ENCODE data around the gene UACA. TPM values are rescaled to one million over a fixed set of nuclear protein-coding genes. Genes with fewer than 3 reads are reported as not detected.

UACA gene
- total RNA-seq, 1 donor from 2014 or later, result 9.4 TPM

GRCh38 chr15:70659662-70660061 lies 103.7 kb downstream of the UACA start:
- no peak for TF ChIP-seq CTCF (IDR thresholded peaks at IDR 0.05; ENCODE audit: insufficient read depth, low read length, poor library complexity, severe bottlenecking)
- Histone ChIP-seq H3K36me3 (ENCODE audit: control insufficient read depth, insufficient read depth, low read length) (no peaks in the 10 kb centered on the region), H3K4me3 (ENCODE audit: low read depth, low read length) (no peak overlapping the region), H3K27me3 (ENCODE audit: control insufficient read depth, insufficient read depth, low read length) (no peaks in the 10 kb centered on the region)
- DNase-seq (ENCODE audit: low read depth), result no peak

DNA sequence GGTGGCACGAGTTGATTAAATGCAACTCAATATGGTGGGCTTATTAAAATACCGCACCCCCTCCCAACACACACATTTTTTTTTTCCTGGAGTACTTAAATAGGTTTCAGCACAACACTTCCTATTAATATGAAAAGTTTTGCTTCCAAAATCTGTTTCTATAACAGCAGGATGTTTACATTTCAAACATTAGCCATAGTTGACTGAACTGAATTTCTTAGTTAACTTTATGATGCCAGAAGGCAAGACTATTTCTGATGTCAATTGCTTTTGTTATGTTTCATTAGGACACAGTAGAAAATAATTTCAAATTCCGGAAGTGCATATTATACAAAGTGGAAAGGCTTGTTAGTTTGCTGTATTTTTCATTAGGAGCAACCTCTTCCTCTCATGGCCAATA lies 104.7 kb downstream of the UACA start:
- TF ChIP-seq CTCF (IDR thresholded peaks at IDR 0.05; ENCODE audit: insufficient read depth, low read length, poor library complexity, severe bottlenecking), result no peak
- no peak for DNase-seq (ENCODE audit: low read depth)
- no peaks in the 10 kb centered on the region for H3K27me3 ChIP-seq (ENCODE audit: control insufficient read depth, insufficient read depth, low read length)
- H3K36me3 ChIP-seq (ENCODE audit: control insufficient read depth, insufficient read depth, low read length), result no peaks in the 10 kb centered on the region
- no peak overlapping the region for H3K4me3 ChIP-seq (ENCODE audit: low read depth, low read length)

DNA sequence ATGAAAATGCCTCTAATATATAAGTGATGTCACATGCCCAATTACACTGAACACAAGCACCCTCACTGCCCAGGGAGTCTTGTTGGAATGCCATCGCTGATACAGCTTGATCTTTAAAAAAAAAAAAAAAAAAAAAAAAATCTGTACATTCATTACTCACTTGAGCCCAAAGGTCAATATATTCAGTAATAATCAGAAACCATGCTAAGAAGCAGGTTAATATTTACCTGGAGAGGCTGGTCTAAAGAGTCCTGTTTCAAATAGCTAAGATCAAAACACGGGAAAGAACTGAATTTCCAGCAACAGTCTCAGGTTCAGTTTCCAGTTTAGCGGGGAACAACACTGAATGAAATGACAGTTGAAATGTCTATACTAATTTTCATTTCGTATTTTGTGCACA lies 109.9 kb downstream of the UACA start:
- no peak for DNase-seq (ENCODE audit: low read depth)
- no peak for TF ChIP-seq CTCF (IDR thresholded peaks at IDR 0.05; ENCODE audit: insufficient read depth, low read length, poor library complexity, severe bottlenecking)
- Histone ChIP-seq H3K27me3 (ENCODE audit: control insufficient read depth, insufficient read depth, low read length) (no peaks in the 10 kb centered on the region), H3K4me3 (ENCODE audit: low read depth, low read length) (no peak overlapping the region), H3K36me3 (ENCODE audit: control insufficient read depth, insufficient read depth, low read length) (no peaks in the 10 kb centered on the region)

DNA sequence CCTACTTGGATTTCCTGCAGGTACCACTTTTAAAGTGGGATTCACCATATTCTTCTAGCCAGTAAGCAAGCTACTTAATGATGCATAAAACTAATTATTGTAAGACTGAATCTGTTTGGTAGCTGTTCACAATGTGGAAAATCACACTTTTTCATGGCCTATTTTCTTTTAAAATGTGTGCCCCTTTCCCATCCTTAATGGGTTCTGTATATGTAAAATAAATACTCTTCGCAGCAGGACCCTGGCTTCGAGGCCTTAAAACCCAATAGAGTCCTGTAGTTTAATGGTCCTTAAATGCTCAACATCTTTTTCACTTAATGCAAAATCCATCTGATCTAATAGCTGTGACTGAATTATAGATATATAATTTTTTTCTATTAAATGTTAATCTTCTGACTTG lies 111.0 kb downstream of the UACA start:
- Histone ChIP-seq H3K36me3 (ENCODE audit: control insufficient read depth, insufficient read depth, low read length) (no peaks in the 10 kb centered on the region), H3K4me3 (ENCODE audit: low read depth, low read length) (no peak overlapping the region), H3K27me3 (ENCODE audit: control insufficient read depth, insufficient read depth, low read length) (no peaks in the 10 kb centered on the region)
- TF ChIP-seq CTCF (IDR thresholded peaks at IDR 0.05; ENCODE audit: insufficient read depth, low read length, poor library complexity, severe bottlenecking), result no peak
- no peak for DNase-seq (ENCODE audit: low read depth)

- TF ChIP-seq CTCF (IDR thresholded peaks at IDR 0.05; ENCODE audit: insufficient read depth, low read length, poor library complexity, severe bottlenecking), result no peak
- no peaks in the 10 kb centered on the region for H3K27me3 ChIP-seq (ENCODE audit: control insufficient read depth, insufficient read depth, low read length)
- H3K4me3 ChIP-seq (ENCODE audit: low read depth, low read length), result no peak overlapping the region
- DNase-seq (ENCODE audit: low read depth), result no peak
- H3K36me3 ChIP-seq (ENCODE audit: control insufficient read depth, insufficient read depth, low read length), result no peaks in the 10 kb centered on the region
Observed at GRCh38 chr15:70651303-70651845, 112.0 kb downstream of the UACA start.

GRCh38 chr15:70650567-70651302 lies 112.6 kb downstream of the UACA start:
- TF ChIP-seq CTCF (IDR thresholded peaks at IDR 0.05; ENCODE audit: insufficient read depth, low read length, poor library complexity, severe bottlenecking), result no peak
- DNase-seq (ENCODE audit: low read depth), result no peak

More at GRCh38 chr15:70650567-70651302, 112.6 kb downstream of the UACA start:
- Histone ChIP-seq H3K27me3 (ENCODE audit: control insufficient read depth, insufficient read depth, low read length) (no peaks in the 10 kb centered on the region), H3K4me3 (ENCODE audit: low read depth, low read length) (no peak overlapping the region), H3K36me3 (ENCODE audit: control insufficient read depth, insufficient read depth, low read length) (no peaks in the 10 kb centered on the region)
